Activated T-cell treated with anti-CD3 and anti-CD28 coated beads, Interleukin-2, amount 50 U/mL, for 72 hours (primary cell): ENCODE data around the gene DLGAP1. TPM values are rescaled to one million over a fixed set of nuclear protein-coding genes. Genes with fewer than 3 reads are reported as not detected.
"Not testable (repeated sequence)": the region's sequence is repeated elsewhere in the genome, so short reads cannot be mapped to it uniquely, and the experiment has no call there.

Experiments
- ATAC-seq, 2 donors: fragments of 150-1000 bp; cut with Tn5 transposase; replicated peaks in 1 of 2; 2 replicates each; pipeline ENCODE4 v1.10.0; 2021; ENCODE audit warnings: moderate library complexity in 2 of 2, mild to moderate bottlenecking in 1 of 2
- DNase-seq, 2 donors: peaks; one replicate each; pipeline ENCODE4 v3.0.0; 2021 to 2022; ENCODE audit warnings: mixed read lengths in 1 of 2
- H3K27ac Mint-ChIP-seq: one replicate; pipeline ENCODE4 v1.8.0; 2022; ENCODE audit warnings: mild to moderate bottlenecking, moderate library complexity, mixed read lengths
- H3K27me3 Mint-ChIP-seq: one replicate; pipeline ENCODE4 v1.8.0; 2022; ENCODE audit warnings: low read depth, mixed read lengths
- H3K36me3 Mint-ChIP-seq, 2 donors: one replicate each; pipeline ENCODE4 v1.8.0; 2022; ENCODE audit warnings: mixed read lengths in 2 of 2, mild to moderate bottlenecking in 1 of 2; ENCODE audit not compliant: insufficient read depth in 2 of 2
- H3K4me1 Mint-ChIP-seq: one replicate; pipeline ENCODE4 v1.8.0; 2022; ENCODE audit warnings: low read depth, mixed read lengths
- H3K4me3 Mint-ChIP-seq, 2 donors: one replicate each; pipeline ENCODE4 v1.8.0; 2022; ENCODE audit warnings: mild to moderate bottlenecking in 2 of 2, mixed read lengths in 2 of 2, moderate library complexity in 2 of 2
- H3K9me3 Mint-ChIP-seq, 2 donors: one replicate each; pipeline ENCODE4 v1.8.0; 2022; ENCODE audit warnings: mixed read lengths in 2 of 2
- total RNA-seq, 2 donors: library from RNA; stranded (reverse); gene quantifications; one replicate each; pipeline ENCODE4 v1.2.3, GENCODE V29; 2022

The DLGAP1 gene
- total RNA-seq, 2 donors from 2014 or later, result 0.17 to 0.51 TPM

DNA sequence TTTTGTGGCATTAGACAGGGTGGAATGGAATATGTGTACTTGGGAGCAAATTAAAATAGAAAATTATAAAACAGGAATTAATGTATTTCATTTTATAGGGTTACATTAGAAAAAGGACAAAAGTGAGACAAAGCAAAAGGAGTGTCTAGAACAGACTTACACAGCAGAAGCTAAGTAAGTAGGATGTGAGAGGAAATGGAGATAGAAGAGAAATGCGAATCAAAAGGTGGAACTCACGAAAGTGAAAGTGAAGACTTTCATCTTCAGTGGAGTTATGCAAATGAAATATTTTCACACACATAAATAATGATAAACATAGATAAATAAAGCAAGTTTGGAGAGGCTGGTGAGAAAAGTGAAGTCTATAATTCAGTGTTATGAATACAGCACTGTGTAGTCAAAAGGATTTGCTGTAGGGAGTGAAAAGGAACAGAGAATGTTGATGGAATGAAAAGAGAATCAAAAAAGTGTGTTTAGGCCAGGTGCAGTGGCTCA lies 94.8 kb downstream of the DLGAP1 start:
- DNase-seq, result no peak
- no peaks in the 10 kb centered on the region for H3K36me3 Mint-ChIP-seq
- H3K27me3 Mint-ChIP-seq, result no peaks in the 10 kb centered on the region
- no peaks in the 10 kb centered on the region for H3K4me1 Mint-ChIP-seq
- H3K9me3 Mint-ChIP-seq, result peaks cover 13 to 18% of the 10 kb centered on the region in 2 donors
- H3K27ac Mint-ChIP-seq, result no peak overlapping the region
- no peak overlapping the region for H3K4me3 Mint-ChIP-seq
- ATAC-seq, result no peak

DNA sequence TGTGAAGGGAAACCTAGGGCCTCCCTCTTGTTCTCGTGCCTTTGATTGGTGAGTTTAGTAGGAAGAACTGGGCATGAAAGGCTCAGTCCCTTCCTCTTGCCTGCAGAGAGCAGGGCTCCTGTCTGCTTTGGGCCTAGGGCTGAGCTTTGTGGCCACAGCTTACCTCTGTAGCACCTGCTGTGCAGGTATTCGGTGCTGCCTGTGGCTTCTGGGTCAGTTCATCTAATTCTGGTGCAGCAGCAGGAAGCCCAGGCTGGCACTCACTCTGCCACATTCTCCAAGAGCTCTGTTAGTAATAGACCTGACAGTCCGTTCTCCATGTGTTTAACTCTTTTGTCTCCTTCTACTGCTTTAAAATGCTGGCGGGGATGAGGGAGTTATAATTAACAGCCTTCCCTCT lies 96.5 kb downstream of the DLGAP1 start:
- DNase-seq, result no peak
- Mint-ChIP-seq H3K4me3 (no peak overlapping the region), H3K36me3 (no peaks in the 10 kb centered on the region), H3K27me3 (no peaks in the 10 kb centered on the region), H3K27ac (no peak overlapping the region), H3K9me3 (peaks cover 10 to 18% of the 10 kb centered on the region in 2 donors), H3K4me1 (no peaks in the 10 kb centered on the region)
- no peak for ATAC-seq

- ATAC-seq (no peak), DNase-seq (no peak)
- H3K4me3 Mint-ChIP-seq, result no peak overlapping the region
- H3K27ac Mint-ChIP-seq, result no peak overlapping the region
- no peaks in the 10 kb centered on the region for H3K27me3 Mint-ChIP-seq
- H3K9me3 Mint-ChIP-seq, result peaks cover 10 to 18% of the 10 kb centered on the region in 2 donors
- no peaks in the 10 kb centered on the region for H3K36me3 Mint-ChIP-seq
- no peaks in the 10 kb centered on the region for H3K4me1 Mint-ChIP-seq
Measured at GRCh38 chr18:4357579-4357978, 97.5 kb downstream of the DLGAP1 start.

- DNase-seq (no peak), ATAC-seq (no peak)
- H3K27ac Mint-ChIP-seq, result no peak overlapping the region
- no peaks in the 10 kb centered on the region for H3K36me3 Mint-ChIP-seq
- no peaks in the 10 kb centered on the region for H3K27me3 Mint-ChIP-seq
- peaks cover 10 to 15% of the 10 kb centered on the region in 2 donors for H3K9me3 Mint-ChIP-seq
- H3K4me1 Mint-ChIP-seq, result no peaks in the 10 kb centered on the region
- H3K4me3 Mint-ChIP-seq, result no peak overlapping the region
Measured at GRCh38 chr18:4356929-4357328, 98.2 kb downstream of the DLGAP1 start.

GRCh38 chr18:4353853-4354418 lies 101.2 kb downstream of the DLGAP1 start:
- no peaks in the 10 kb centered on the region for H3K4me1 Mint-ChIP-seq
- DNase-seq, result no peak
- peaks cover 4 to 9% of the 10 kb centered on the region in 2 donors for H3K9me3 Mint-ChIP-seq
- H3K36me3 Mint-ChIP-seq, result no peaks in the 10 kb centered on the region
- no peaks in the 10 kb centered on the region for H3K27me3 Mint-ChIP-seq
- no peak overlapping the region for H3K27ac Mint-ChIP-seq
- no peak overlapping the region for H3K4me3 Mint-ChIP-seq
- ATAC-seq, result no peak

GRCh38 chr18:4352746-4353551 lies 102.2 kb downstream of the DLGAP1 start:
- DNase-seq, result no peak
- Mint-ChIP-seq H3K27ac (no peak overlapping the region), H3K36me3 (no peaks in the 10 kb centered on the region), H3K4me1 (no peaks in the 10 kb centered on the region), H3K9me3 (peaks cover 9 to 15% of the 10 kb centered on the region in 2 donors), H3K27me3 (no peaks in the 10 kb centered on the region), H3K4me3 (no peak overlapping the region)
- no peak for ATAC-seq

DNA sequence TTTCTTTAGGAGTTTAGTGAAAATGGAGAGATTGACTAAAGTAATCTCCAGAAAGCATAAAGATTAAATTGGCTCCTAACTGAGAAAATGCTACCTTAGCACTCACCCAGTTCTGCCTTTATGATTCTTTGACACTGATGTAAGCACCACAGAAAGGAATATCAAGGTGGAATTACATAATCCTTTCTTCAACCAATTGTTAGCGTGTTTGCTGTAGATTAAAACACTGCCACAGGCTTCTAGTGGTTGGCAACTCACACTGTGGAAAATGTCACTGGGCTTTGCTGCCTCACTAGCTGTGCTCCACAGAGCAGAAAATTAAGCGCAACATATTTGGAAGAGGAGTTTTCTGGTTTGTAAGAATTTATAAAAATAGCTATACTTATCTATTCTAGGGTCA lies 104.1 kb downstream of the DLGAP1 start:
- Mint-ChIP-seq H3K9me3 (peaks cover 5 to 9% of the 10 kb centered on the region in 2 donors), H3K4me3 (no peak overlapping the region), H3K36me3 (no peaks in the 10 kb centered on the region), H3K4me1 (no peaks in the 10 kb centered on the region), H3K27ac (no peak overlapping the region), H3K27me3 (no peaks in the 10 kb centered on the region)
- DNase-seq (no peak), ATAC-seq (no peak)

DNA sequence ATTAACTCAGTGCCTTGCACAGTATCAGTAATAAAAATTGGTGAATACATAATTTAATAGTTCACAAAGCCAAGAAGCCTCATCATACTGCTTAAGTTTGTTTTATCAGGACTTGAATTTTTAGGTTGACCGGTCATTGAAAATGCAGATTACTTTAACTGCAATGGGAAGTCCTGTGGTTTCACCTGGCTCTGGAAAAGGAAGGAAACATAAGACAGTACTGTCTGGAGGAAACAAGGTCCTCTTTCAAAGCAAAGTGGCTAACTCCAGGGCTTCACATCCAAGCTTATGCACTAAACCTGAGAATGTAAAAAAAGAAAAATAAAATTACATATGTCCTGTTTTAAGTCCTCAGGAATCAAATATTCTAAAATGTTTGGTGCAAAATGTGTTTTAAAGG lies 119.7 kb downstream of the DLGAP1 start:
- Mint-ChIP-seq H3K9me3 (peaks cover 6% of the 10 kb centered on the region in 2 donors), H3K4me1 (no peaks in the 10 kb centered on the region), H3K27me3 (no peaks in the 10 kb centered on the region), H3K4me3 (no peak overlapping the region), H3K27ac (no peak overlapping the region), H3K36me3 (no peaks in the 10 kb centered on the region)
- DNase-seq (no peak), ATAC-seq (no peak)

- Mint-ChIP-seq H3K27ac (no peak overlapping the region), H3K27me3 (no peaks in the 10 kb centered on the region), H3K36me3 (no peaks in the 10 kb centered on the region), H3K4me3 (no peak overlapping the region), H3K9me3 (peaks cover 8% of the 10 kb centered on the region in 2 donors), H3K4me1 (no peaks in the 10 kb centered on the region)
- ATAC-seq (no peak), DNase-seq (no peak)
Measured at GRCh38 chr18:4333043-4333442, 122.1 kb downstream of the DLGAP1 start.

- DNase-seq (no peak), ATAC-seq (no peak)
- Mint-ChIP-seq H3K4me1 (no peaks in the 10 kb centered on the region), H3K9me3 (peaks cover 0 to 2% of the 10 kb centered on the region in 2 donors), H3K27me3 (no peaks in the 10 kb centered on the region), H3K4me3 (no peak overlapping the region), H3K36me3 (peaks cover 1% of the 10 kb centered on the region in 2 donors), H3K27ac (no peak overlapping the region)
Measured at GRCh38 chr18:4319738-4320677, 135.1 kb downstream of the DLGAP1 start.

- Mint-ChIP-seq H3K9me3 (no peaks in the 10 kb centered on the region), H3K27ac (no peak overlapping the region), H3K4me1 (no peaks in the 10 kb centered on the region), H3K4me3 (no peak overlapping the region), H3K36me3 (peaks cover 1% of the 10 kb centered on the region in 2 donors), H3K27me3 (no peaks in the 10 kb centered on the region)
- ATAC-seq (no peak), DNase-seq (no peak)
Measured at GRCh38 chr18:4318311-4318710, 136.8 kb downstream of the DLGAP1 start.

DNA sequence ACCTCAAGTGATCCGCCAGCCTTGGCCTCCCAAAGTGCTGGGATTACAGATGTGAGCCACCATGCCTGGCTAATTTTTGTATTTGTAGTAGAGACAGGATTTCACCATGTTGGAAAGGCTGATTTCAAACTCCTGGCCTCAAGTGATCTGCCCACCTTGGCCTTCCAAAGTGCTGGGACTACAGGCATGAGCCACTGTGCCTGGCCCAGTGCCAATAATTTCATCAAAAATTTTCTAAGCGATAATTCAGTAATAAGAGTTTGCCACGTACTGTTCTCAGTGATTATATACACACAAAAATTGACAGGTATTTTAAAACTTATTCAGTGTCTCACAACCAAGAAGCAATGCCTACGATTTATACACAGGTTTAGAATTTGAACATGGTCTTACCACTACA lies 143.2 kb downstream of the DLGAP1 start:
- not testable (repeated sequence) for H3K4me3 Mint-ChIP-seq, H3K36me3 Mint-ChIP-seq, ATAC-seq, H3K27me3 Mint-ChIP-seq, DNase-seq, H3K9me3 Mint-ChIP-seq, H3K4me1 Mint-ChIP-seq, H3K27ac Mint-ChIP-seq

- peaks cover 0 to 1% of the 10 kb centered on the region in 2 donors for H3K9me3 Mint-ChIP-seq
- no peaks in the 10 kb centered on the region for H3K4me1 Mint-ChIP-seq
- H3K27me3 Mint-ChIP-seq, result no peaks in the 10 kb centered on the region
- DNase-seq (no peak), ATAC-seq (no peak)
- no peaks in the 10 kb centered on the region for H3K36me3 Mint-ChIP-seq
- H3K27ac Mint-ChIP-seq, result no peak overlapping the region
- no peak overlapping the region for H3K4me3 Mint-ChIP-seq
Measured at GRCh38 chr18:4311136-4311535, 144.0 kb downstream of the DLGAP1 start.
